WTC11 (cell line): Measurements from ENCODE around the gene PHF1. TPM values are rescaled to one million over a fixed set of nuclear protein-coding genes. Genes with fewer than 3 reads are reported as not detected.

ENCODE experiments used
- ATAC-seq: fragments of 200-7000 bp; cut with Tn5 transposase; 2 replicates; pipeline ENCODE4 v1.10.0; 2021; ENCODE audit warnings: mild to moderate bottlenecking, moderate library complexity
- CTCF ChIA-PET: fragments of 300-600 bp; sonication (Branson Sonifier 250); formaldehyde crosslinking; loops from one replicate; lab custom pipeline; 2021; ENCODE audit warnings: antibody characterized with exemption; lab: Charles Lee
- POLR2A ChIA-PET: fragments of 350-600 bp; sonication (Branson Sonifier 250); formaldehyde crosslinking; loops from one replicate; lab custom pipeline; 2021; ENCODE audit warnings: antibody characterized with exemption; lab: Charles Lee
- DNase-seq: peaks from one replicate; pipeline ENCODE4 v3.0.0; 2021; ENCODE audit warnings: low spot score
- H3K27ac Mint-ChIP-seq: 2 replicates; pipeline ENCODE4 v1.8.0; 2021; ENCODE audit warnings: mixed read lengths
- H3K27me3 Mint-ChIP-seq: 2 replicates; pipeline ENCODE4 v1.8.0; 2021; ENCODE audit warnings: low read depth, mild to moderate bottlenecking, moderate library complexity, mixed read lengths
- H3K36me3 Mint-ChIP-seq: 2 replicates; pipeline ENCODE4 v1.8.0; 2021; ENCODE audit warnings: mixed read lengths
- H3K4me1 Mint-ChIP-seq: 2 replicates; pipeline ENCODE4 v1.8.0; 2022; ENCODE audit warnings: mixed read lengths
- H3K4me3 Mint-ChIP-seq: 2 replicates; pipeline ENCODE4 v1.8.0; 2021; ENCODE audit warnings: mild to moderate bottlenecking, moderate library complexity, mixed read lengths
- H3K9me3 Mint-ChIP-seq: 2 replicates; pipeline ENCODE4 v1.8.0; 2021; ENCODE audit warnings: mixed read lengths
- CREM ChIP-seq: sonication (generic); formaldehyde crosslinking; IDR thresholded peaks from 2 replicates; pipeline ENCODE4 v1.8.1; 2022; ENCODE audit warnings: mild to moderate bottlenecking, missing genetic modification reagents, moderate library complexity
- ETV6 ChIP-seq: sonication (generic); formaldehyde crosslinking; IDR thresholded peaks from 2 replicates; pipeline ENCODE4 v1.8.1; 2022; ENCODE audit warnings: mild to moderate bottlenecking, missing genetic modification reagents
- FOXJ3 ChIP-seq: sonication (generic); formaldehyde crosslinking; IDR thresholded peaks from 2 replicates; pipeline ENCODE4 v1.9.0; 2021; ENCODE audit warnings: missing genetic modification reagents, mild to moderate bottlenecking, borderline replicate concordance
- FOXP1 ChIP-seq: sonication (generic); formaldehyde crosslinking; IDR thresholded peaks from 2 replicates; pipeline ENCODE4 v1.8.0; 2022; ENCODE audit warnings: missing genetic modification reagents, mild to moderate bottlenecking, moderate library complexity, borderline replicate concordance
- RORB ChIP-seq: fragments of 250-450 bp; sonication (Bioruptor Pico); IDR thresholded peaks from 2 replicates; pipeline ENCODE4 v1.9.0; 2021; ENCODE audit warnings: mild to moderate bottlenecking
- SOX15 ChIP-seq: fragments of 250-450 bp; sonication (Bioruptor Pico); IDR thresholded peaks from 2 replicates; pipeline ENCODE4 v1.9.0; 2021; ENCODE audit warnings: mild to moderate bottlenecking
- ZBTB21 ChIP-seq: sonication (generic); formaldehyde crosslinking; IDR thresholded peaks from 2 replicates; pipeline ENCODE4 v1.8.1; 2023; ENCODE audit warnings: mild to moderate bottlenecking, missing genetic modification reagents, borderline replicate concordance
- ZNF121 ChIP-seq: sonication (generic); formaldehyde crosslinking; IDR thresholded peaks from 2 replicates; pipeline ENCODE4 v1.8.0; 2023; ENCODE audit warnings: missing genetic modification reagents
- ZNF423 ChIP-seq: fragments of 250-450 bp; sonication (Bioruptor Pico); IDR thresholded peaks from 2 replicates; pipeline ENCODE4 v2.1.2; 2022; ENCODE audit warnings: mild to moderate bottlenecking, moderate library complexity
- ZNF671 ChIP-seq: fragments of 250-450 bp; sonication (Bioruptor Pico); IDR thresholded peaks from 2 replicates; pipeline ENCODE4 v1.8.0; 2021; ENCODE audit warnings: mild to moderate bottlenecking
- total RNA-seq: library from RNA; stranded (reverse); gene quantifications from 3 replicates; pipeline ENCODE4 v1.2.3, GENCODE V29; 2021
- TF ChIP-seq, protein P1 (sequence below): sonication (generic); formaldehyde crosslinking; IDR thresholded peaks from 2 replicates; pipeline ENCODE4 v1.8.1; 2023; ENCODE audit warnings: mild to moderate bottlenecking, missing genetic modification reagents, moderate library complexity
- TF ChIP-seq, protein P2 (sequence below): sonication (generic); formaldehyde crosslinking; IDR thresholded peaks from 2 replicates; pipeline ENCODE4 v1.8.1; 2022; ENCODE audit warnings: missing genetic modification reagents, borderline replicate concordance
- TF ChIP-seq, protein P3 (sequence below): fragments of 200-600 bp; IDR thresholded peaks from 2 replicates; pipeline ENCODE4 v1.8.0; 2022; ENCODE audit warnings: antibody characterized with exemption
- TF ChIP-seq, protein P4 (sequence below): sonication (generic); formaldehyde crosslinking; IDR thresholded peaks from 2 replicates; pipeline ENCODE4 v1.8.1; 2022; ENCODE audit warnings: mild to moderate bottlenecking, missing genetic modification reagents, moderate library complexity, borderline replicate concordance
- TF ChIP-seq, protein P5 (sequence below): sonication (generic); formaldehyde crosslinking; IDR thresholded peaks from 2 replicates; pipeline ENCODE4 v1.8.1; 2022; ENCODE audit warnings: mild to moderate bottlenecking, moderate library complexity, missing genetic modification reagents
- TF ChIP-seq, protein P6 (sequence below): sonication (generic); formaldehyde crosslinking; IDR thresholded peaks from 2 replicates; pipeline ENCODE4 v1.8.0; 2023; ENCODE audit warnings: missing genetic modification reagents

The PHF1 gene
- total RNA-seq, 1 experiment from 2014 or later: 63.6 TPM

DNA sequence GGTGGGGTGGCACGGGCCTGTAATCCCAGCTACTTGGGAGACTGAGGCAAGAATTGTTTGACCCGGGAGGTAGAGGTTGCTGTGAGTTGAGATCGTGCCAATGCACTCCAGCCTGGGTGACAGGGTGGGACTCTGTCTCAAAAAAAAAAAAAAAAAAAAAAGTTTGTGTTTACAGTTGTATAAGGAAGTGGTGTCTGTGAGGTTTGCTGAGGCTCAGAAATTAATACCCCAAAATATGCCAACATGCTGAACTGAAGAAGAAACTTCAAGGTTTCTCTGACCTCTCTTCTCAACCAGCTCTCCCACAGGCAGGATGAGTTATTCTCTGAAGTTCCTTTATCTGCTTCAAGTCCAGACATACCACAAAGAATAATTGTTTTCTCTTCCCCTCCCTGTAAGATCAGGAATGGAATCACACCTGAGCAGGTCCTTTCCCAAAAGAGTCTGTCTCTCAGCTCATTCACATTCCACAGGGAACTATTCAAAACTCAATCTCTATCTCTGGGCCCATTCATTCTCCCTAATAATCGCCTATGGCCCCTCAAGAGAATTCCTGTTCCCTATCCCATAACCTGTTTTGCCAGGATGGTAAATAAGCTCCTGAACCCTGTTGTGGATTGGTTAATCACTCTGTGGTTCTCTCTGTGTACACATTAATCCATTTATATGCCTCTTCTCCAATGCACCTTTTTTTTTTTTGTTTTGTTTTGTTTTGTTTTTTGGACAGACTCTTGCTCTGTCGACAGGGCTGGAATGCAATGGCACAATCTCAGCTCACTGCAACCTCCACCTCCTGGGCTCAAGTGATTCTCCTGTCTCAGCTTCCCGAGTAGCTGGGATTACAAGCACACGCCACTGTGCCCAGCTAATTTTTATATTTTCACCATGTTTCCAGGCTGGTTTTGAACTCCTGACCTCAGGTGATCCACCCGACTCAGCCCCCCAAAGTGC lies 36.6 kb upstream of the PHF1 start:
- Mint-ChIP-seq H3K4me1 (peaks cover 34% of the 10 kb centered on the region), H3K27me3 (no peaks in the 10 kb centered on the region), H3K9me3 (no peaks in the 10 kb centered on the region)
- POLR2A ChIA-PET: interaction anchor here (0.7 kb wide), 1 partner anchor 262 kb away, joined by 3 read pairs; no protein-coding TSS in a partner anchor
- no peak for DNase-seq
- TF ChIP-seq FOXP1 (CRISPR knock-in tag) (no peak), SOX15 (CRISPR knock-in tag) (no peak), ZNF671 (CRISPR knock-in tag) (no peak), RORB (CRISPR knock-in tag) (no peak), ZBTB21 (CRISPR knock-in tag) (no peak), CREM (CRISPR knock-in tag) (no peak), ZNF121 (CRISPR knock-in tag) (no peak), ETV6 (CRISPR knock-in tag) (no peak)
- TF ChIP-seq, protein P1, sequence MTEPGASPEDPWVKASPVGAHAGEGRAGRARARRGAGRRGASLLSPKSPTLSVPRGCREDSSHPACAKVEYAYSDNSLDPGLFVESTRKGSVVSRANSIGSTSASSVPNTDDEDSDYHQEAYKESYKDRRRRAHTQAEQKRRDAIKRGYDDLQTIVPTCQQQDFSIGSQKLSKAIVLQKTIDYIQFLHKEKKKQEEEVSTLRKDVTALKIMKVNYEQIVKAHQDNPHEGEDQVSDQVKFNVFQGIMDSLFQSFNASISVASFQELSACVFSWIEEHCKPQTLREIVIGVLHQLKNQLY: no peak
- TF ChIP-seq, protein P2, sequence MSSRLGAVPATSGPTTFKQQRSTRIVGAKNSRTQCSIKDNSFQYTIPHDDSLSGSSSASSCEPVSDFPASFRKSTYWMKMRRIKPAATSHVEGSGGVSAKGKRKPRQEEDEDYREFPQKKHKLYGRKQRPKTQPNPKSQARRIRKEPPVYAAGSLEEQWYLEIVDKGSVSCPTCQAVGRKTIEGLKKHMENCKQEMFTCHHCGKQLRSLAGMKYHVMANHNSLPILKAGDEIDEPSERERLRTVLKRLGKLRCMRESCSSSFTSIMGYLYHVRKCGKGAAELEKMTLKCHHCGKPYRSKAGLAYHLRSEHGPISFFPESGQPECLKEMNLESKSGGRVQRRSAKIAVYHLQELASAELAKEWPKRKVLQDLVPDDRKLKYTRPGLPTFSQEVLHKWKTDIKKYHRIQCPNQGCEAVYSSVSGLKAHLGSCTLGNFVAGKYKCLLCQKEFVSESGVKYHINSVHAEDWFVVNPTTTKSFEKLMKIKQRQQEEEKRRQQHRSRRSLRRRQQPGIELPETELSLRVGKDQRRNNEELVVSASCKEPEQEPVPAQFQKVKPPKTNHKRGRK (CRISPR knock-in tag): no peak
- TF ChIP-seq, protein P3, sequence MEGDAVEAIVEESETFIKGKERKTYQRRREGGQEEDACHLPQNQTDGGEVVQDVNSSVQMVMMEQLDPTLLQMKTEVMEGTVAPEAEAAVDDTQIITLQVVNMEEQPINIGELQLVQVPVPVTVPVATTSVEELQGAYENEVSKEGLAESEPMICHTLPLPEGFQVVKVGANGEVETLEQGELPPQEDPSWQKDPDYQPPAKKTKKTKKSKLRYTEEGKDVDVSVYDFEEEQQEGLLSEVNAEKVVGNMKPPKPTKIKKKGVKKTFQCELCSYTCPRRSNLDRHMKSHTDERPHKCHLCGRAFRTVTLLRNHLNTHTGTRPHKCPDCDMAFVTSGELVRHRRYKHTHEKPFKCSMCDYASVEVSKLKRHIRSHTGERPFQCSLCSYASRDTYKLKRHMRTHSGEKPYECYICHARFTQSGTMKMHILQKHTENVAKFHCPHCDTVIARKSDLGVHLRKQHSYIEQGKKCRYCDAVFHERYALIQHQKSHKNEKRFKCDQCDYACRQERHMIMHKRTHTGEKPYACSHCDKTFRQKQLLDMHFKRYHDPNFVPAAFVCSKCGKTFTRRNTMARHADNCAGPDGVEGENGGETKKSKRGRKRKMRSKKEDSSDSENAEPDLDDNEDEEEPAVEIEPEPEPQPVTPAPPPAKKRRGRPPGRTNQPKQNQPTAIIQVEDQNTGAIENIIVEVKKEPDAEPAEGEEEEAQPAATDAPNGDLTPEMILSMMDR: no peak
- TF ChIP-seq, protein P4, sequence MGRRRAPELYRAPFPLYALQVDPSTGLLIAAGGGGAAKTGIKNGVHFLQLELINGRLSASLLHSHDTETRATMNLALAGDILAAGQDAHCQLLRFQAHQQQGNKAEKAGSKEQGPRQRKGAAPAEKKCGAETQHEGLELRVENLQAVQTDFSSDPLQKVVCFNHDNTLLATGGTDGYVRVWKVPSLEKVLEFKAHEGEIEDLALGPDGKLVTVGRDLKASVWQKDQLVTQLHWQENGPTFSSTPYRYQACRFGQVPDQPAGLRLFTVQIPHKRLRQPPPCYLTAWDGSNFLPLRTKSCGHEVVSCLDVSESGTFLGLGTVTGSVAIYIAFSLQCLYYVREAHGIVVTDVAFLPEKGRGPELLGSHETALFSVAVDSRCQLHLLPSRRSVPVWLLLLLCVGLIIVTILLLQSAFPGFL (CRISPR knock-in tag): no peak
- TF ChIP-seq, all 79 proteins: peak for 0
- no peak for ATAC-seq
- H3K27ac Mint-ChIP-seq: peak overlapping the region; percentile 14
- H3K36me3 Mint-ChIP-seq: no peaks in the 10 kb centered on the region
- no peak overlapping the region for H3K4me3 Mint-ChIP-seq
- CTCF ChIA-PET: interaction anchor here (0.6 to 2.4 kb wide), 6 partner anchors 9 to 733 kb away, joined by 3 to 10 read pairs (median 3); partner anchors contain the start of gene CUTA

DNA sequence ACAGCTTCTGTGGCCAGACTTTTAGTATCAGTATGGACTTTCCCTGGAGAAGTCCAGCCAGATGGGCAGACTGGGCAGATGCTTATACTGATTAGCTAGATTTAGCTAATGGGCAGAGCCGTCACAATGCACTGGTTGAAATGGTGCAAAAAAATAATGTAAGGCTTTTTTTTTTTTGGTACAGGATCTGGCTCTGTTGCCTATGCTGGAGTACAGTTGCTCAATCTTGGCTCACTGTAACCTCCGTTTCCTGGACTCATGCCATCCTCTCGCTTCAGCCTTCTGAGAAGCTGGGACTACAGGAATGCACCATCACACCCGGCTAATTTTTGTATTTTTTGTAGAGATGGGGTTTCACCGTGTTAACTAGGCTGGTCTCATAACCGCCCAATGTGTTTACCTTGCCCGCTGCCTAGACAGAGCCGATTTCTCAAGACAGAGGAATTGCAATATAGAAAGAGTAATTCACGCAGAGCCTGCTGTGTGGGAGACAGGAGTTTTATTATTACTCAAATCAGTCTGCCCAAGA lies 35.6 kb upstream of the PHF1 start:
- POLR2A ChIA-PET: no interaction called here
- CTCF ChIA-PET: interaction anchor here (0.6 to 2.4 kb wide), 5 partner anchors 10 to 1067 kb away, joined by 3 to 10 read pairs (median 3); partner anchors contain the start of gene CUTA
- H3K27me3 Mint-ChIP-seq: no peaks in the 10 kb centered on the region; the same call in 1 of the 2 replicates
- TF ChIP-seq ZNF423 (CRISPR knock-in tag): no peak
- no peak for TF ChIP-seq FOXP1 (CRISPR knock-in tag)
- TF ChIP-seq, protein P5, sequence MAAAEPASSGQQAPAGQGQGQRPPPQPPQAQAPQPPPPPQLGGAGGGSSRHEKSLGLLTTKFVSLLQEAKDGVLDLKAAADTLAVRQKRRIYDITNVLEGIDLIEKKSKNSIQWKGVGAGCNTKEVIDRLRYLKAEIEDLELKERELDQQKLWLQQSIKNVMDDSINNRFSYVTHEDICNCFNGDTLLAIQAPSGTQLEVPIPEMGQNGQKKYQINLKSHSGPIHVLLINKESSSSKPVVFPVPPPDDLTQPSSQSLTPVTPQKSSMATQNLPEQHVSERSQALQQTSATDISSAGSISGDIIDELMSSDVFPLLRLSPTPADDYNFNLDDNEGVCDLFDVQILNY (CRISPR knock-in tag): no peak
- TF ChIP-seq, protein P6, sequence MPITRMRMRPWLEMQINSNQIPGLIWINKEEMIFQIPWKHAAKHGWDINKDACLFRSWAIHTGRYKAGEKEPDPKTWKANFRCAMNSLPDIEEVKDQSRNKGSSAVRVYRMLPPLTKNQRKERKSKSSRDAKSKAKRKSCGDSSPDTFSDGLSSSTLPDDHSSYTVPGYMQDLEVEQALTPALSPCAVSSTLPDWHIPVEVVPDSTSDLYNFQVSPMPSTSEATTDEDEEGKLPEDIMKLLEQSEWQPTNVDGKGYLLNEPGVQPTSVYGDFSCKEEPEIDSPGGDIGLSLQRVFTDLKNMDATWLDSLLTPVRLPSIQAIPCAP (CRISPR knock-in tag): no peak
- TF ChIP-seq FOXJ3 (CRISPR knock-in tag): no peak
- TF ChIP-seq, protein P2 (CRISPR knock-in tag): no peak
- TF ChIP-seq, all 79 proteins: peak for 0
- Mint-ChIP-seq H3K9me3 (no peaks in the 10 kb centered on the region), H3K27ac (no peak overlapping the region), H3K4me3 (no peak overlapping the region), H3K36me3 (no peaks in the 10 kb centered on the region), H3K4me1 (peaks cover 34% of the 10 kb centered on the region)
- no peak for ATAC-seq
- no peak for DNase-seq
